SK-N-SH (cell line): ENCODE measurements around the gene RIMS1.

Source experiments
- CTCF ChIP-seq: fragments of 200-600 bp; sonication (generic); IDR thresholded peaks from 2 replicates; pipeline ENCODE4 v1.6.1; 2017; ENCODE audit warnings: antibody characterized with exemption, mild to moderate bottlenecking, moderate library complexity
- EP300 ChIP-seq, 2 experiments: IDR thresholded peaks; 2 replicates each; pipeline versions ENCODE4 v1.4.0 to v1.6.1; 2012; ENCODE audit warnings: borderline replicate concordance in 1 of 2, low read depth in 1 of 2, low read length in 1 of 2
- EZH2phosphoT487 ChIP-seq: fragments of 200-600 bp; sonication (generic); IDR thresholded peaks from 2 replicates; pipeline ENCODE4 v1.6.1; 2017; ENCODE audit warnings: low read depth, mixed run types, mild to moderate bottlenecking, antibody characterized with exemption, moderate library complexity, borderline replicate concordance
- GABPA ChIP-seq: IDR thresholded peaks from 2 replicates; pipeline ENCODE4 v1.4.0; 2012; ENCODE audit warnings: low read depth, mild to moderate bottlenecking
- JUND ChIP-seq: IDR thresholded peaks from 2 replicates; pipeline ENCODE4 v1.4.0; 2012
- POLR2AphosphoS5 ChIP-seq: IDR thresholded peaks from 2 replicates; pipeline ENCODE4 v1.6.1; 2012; ENCODE audit warnings: low read depth, low read length
- RAD21 ChIP-seq: IDR thresholded peaks from 2 replicates; pipeline ENCODE4 v1.6.1; 2012; ENCODE audit warnings: mild to moderate bottlenecking, low read length
- REST ChIP-seq: IDR thresholded peaks from 2 replicates; pipeline ENCODE4 v1.6.1; 2012; ENCODE audit warnings: mild to moderate bottlenecking, low read depth, low read length, moderate library complexity
- TEAD4 ChIP-seq: IDR thresholded peaks from 2 replicates; pipeline ENCODE4 v1.4.0; 2012; ENCODE audit warnings: mild to moderate bottlenecking, borderline replicate concordance; ENCODE audit not compliant: insufficient read depth
- USF1 ChIP-seq: IDR thresholded peaks from 2 replicates; pipeline ENCODE4 v1.4.0; 2012; ENCODE audit warnings: low read depth, borderline replicate concordance
- USF2 ChIP-seq: fragments of 150-350 bp; IDR thresholded peaks from 2 replicates; pipeline ENCODE4 v1.6.1; 2017; ENCODE audit warnings: antibody characterized with exemption, low read length, low read depth, borderline replicate concordance
- ZBTB33 ChIP-seq: IDR thresholded peaks from 2 replicates; pipeline ENCODE4 v1.4.0; 2012; ENCODE audit warnings: low read depth, borderline replicate concordance

- TF ChIP-seq USF1 (no peak), CTCF (no peak), EZH2phosphoT487 (no peak), EP300 (IDR thresholded peaks at IDR 0.05; ENCODE audit: borderline replicate concordance in 1 of 2, low read depth in 1 of 2, low read length in 1 of 2) (no peak), JUND (no peak), REST (no peak), GABPA (no peak), RAD21 (no peak), TEAD4 (no peak), USF2 (no peak), POLR2AphosphoS5 (no peak), ZBTB33 (no peak)
Observed at GRCh38 chr6:72440611-72441010, 554.3 kb downstream of the RIMS1 start.
